HG02852 (cell line): ENCODE data around the gene DNASE1L3.
"Not testable (repeated sequence)": the region's sequence is repeated elsewhere in the genome, so short reads cannot be mapped to it uniquely, and the experiment has no call there.

ENCODE experiments used
- ATAC-seq: cut with Tn5 transposase; IDR thresholded peaks from one replicate; pipeline ENCODE4 v1.9.1; 2021; ENCODE audit warnings: mild to moderate bottlenecking, moderate library complexity; ENCODE audit not compliant: unreplicated experiment

DNASE1L3 gene, protein sequence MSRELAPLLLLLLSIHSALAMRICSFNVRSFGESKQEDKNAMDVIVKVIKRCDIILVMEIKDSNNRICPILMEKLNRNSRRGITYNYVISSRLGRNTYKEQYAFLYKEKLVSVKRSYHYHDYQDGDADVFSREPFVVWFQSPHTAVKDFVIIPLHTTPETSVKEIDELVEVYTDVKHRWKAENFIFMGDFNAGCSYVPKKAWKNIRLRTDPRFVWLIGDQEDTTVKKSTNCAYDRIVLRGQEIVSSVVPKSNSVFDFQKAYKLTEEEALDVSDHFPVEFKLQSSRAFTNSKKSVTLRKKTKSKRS

DNA sequence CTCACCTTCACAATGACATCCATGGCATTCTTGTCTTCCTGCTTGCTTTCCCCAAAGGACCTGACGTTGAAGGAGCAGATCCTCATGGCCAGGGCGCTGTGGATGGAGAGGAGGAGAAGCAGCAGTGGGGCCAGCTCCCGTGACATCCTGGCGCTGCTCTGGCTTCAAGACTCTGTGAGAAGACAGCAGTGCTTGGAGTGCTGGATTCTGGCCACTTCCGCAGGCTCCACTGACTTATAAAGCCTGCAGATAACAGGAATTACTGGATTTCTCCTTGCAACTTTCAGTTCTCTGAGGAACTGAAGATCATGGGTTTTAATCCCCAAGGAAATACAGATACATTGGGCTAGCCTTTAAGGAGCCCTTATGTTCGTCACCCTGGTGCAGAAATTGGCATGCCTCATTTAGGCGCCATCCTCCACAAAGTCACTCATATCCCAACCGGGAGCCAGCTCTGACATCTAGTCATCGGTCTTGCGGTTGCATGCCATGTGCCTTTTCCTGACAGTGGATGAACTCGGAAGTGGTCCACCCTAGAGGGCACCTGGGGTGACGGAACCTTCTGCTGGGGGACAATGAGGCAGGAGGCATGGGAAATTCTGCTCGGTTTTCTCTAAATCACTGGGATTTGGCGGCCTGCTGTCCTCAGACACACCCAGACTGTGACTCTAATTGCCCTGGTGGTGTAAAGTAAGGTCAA is at the start of gene DNASE1L3:
DNASE1L3 (minus strand) TSS at position 212 of the 700 bp plus-strand sequence; CDS start at position 146, 66 bp downstream.
- ATAC-seq = no peak

DNA sequence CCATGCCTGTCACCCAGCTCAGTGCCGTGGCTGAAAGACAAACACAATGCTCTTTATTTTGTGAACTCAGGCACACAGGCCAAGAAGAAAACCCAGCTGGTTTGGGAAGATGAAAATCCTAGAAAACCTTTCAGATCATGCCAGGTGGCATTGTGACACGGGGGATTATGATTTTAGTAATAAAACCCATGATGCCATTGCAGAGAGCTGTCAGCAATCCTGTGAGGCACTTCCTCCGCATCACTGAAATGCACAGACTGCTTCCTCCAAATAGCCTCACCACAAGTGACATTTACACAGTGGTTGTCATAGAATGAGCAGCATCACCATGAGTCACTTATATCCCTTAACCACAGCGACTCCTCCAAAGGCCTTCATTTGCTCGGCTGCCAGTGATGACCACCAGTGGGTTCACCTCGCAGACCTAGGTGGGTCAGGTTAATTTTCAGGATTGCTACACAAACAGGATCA is 49.5 kb upstream of the DNASE1L3 start:
- ATAC-seq = no peak

DNA sequence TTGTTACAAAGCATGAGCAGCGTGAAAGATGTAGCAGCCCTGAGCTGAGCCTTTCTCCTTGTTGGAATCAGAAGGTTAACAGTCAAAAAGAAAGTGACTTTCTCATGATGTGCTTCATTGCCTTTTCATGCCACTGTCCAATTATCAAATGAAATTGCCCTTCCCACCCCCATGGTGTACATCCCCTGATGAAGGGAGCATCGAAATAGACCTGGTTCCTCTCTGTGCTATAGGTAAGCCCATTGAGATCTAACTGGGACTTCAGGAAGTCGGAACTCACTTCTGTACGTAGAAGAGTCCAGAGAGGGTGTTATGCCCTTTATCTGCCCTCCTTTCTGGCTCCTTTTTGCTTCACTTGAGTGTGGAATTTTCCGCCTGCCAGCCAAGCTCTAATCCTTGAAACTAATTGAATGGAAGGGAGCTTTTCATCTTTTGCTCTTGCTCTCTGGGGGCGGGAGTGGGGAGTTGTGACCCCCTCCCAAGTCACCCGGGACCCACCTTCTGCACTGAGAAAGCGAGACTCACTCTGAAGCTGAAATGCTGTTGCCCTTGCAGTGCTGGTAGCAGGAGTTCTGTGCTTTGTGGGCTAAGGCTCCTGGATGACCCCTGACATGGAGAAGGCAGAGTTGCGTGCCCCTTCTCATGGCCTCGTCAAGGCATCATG is 47.8 kb upstream of the DNASE1L3 start:
- no peak for ATAC-seq

DNA sequence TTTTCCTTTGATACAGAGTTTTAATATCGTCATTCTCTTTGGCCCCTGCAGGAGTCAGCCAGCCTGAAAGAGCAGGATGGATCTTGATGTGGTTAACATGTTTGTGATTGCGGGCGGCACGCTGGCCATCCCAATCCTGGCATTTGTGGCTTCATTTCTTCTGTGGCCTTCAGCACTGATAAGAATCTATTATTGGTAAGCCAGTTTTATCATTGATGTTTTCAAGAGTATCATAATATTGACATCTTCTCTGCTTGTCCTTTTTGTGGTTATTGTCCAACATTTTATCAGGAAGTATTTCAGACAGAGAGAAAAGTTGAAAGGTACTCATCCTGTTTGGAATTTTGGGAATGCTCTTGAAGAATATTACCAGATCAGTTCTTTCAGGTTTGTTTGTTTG is 45.7 kb upstream of the DNASE1L3 start:
- no peak for ATAC-seq

DNA sequence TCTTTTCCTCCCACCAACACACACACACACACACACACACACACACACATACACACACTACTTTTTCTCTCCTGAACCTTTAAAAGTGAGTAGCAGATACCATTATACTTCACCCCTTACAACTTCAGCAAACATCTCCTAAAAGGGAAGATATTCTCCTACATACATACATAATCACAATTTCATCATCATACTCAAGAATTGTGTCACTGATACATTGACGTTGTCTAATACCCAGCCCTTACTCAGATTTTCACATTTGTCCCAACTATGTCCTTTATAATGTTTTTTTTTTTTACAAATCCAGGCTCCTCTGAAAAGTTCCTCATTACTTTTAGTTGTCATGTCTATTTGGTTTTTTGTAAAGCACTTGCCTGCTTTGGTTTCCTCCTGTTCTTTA is 45.3 kb upstream of the DNASE1L3 start:
- ATAC-seq = no peak

DNA sequence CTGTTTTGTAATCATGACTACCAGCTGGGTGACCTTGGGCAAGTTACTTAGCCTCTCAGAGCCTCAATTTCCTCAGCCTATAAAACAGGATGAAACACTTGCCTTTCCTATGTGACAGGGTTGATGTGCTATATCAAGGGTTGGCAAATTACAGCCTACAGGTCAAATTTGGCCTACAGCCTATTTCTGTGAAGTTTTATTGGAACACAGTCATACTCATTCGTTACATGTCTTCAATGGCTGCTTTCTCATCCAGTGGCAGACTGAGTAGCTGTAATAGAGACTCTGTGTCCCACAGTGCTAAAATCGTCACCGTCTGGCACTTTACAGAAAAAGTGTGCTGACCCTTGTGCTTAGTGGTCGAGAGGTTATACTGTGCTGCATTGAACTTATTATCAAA is 43.4 kb upstream of the DNASE1L3 start:
- no peak for ATAC-seq

DNA sequence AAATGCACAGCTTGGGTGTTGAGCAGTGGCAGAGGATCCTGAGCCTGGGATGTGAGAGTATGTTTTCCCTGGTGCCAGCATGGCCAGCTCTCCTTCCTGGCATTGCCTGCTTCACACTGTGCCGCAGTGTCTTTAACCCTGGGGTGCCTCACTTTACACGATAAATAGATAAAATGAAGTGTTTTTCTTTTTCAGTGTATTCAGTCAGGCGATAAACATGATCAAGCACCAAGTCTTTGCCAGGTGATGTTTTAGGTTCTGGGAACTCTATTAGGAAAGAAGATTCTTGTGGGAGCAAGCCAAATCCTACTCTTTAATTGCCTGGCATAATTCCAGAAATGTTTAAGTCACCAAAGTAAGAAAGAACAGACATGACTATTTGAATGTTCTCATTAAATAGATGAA is 40.9 kb upstream of the DNASE1L3 start:
- no peak for ATAC-seq

DNA sequence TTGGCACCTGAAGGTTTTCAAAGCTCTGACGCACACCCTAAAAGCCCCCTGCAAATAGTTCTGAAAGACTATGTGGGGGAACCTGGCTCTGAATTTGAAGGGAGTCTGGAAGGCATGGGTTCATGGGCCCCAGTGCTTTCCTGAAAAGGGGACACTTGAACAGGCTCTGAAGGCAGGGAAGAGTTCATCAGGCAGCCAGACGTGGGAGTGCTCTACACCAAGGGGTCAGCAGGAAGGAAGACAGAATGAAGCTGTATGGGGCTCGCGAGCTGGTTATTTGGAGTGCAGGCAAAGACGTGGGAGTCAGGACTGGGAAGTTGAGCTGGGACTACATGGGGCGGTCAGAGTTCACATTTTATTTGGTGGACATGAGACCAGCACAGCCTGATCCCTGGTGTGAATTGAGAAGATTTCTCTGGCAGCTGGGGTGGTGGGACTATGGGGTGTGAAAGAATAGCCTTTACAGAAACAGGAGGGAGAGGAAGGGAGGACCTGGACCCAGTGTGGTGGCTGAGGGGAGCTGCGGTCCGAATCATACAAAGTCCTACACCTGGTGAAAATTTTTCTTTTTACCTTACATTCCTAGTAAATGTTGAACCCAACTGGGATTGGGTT is 39.4 kb upstream of the DNASE1L3 start:
- no peak for ATAC-seq

DNA sequence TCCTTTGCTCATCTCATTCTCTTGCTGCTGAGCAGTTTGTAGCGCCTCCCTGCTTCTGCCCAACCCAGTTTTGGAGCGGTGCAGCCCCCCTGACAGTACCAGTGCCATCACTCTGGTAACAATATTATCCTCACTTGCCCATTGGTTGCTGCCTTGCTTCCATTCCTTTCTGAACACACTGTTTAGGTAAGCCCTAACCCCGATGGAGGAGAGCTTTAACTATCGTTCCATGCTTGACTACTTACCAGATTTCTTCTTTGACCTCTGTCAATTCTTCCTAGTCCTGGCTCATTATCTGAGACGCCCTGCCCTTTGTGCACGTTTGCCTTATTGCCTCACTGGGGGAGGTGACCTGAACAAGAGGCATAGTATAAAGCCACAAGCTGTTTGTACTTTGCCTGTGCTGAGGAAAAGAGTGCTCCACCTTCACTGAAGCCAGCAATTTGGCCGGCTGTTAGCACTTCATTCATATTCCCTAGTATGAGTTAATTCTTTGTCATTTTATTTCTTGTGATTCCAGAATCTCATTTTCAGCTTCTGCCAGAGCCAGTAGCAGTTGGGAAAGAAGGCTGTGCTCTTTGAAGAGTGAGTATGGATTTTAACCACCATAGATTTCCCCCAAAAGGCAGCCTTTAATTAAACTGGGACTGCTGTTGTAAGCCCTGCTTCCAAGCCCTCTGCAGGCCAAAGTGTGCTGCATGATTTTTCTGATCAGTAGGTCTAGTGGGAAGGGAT is 38.8 kb upstream of the DNASE1L3 start:
- ATAC-seq = no peak

DNA sequence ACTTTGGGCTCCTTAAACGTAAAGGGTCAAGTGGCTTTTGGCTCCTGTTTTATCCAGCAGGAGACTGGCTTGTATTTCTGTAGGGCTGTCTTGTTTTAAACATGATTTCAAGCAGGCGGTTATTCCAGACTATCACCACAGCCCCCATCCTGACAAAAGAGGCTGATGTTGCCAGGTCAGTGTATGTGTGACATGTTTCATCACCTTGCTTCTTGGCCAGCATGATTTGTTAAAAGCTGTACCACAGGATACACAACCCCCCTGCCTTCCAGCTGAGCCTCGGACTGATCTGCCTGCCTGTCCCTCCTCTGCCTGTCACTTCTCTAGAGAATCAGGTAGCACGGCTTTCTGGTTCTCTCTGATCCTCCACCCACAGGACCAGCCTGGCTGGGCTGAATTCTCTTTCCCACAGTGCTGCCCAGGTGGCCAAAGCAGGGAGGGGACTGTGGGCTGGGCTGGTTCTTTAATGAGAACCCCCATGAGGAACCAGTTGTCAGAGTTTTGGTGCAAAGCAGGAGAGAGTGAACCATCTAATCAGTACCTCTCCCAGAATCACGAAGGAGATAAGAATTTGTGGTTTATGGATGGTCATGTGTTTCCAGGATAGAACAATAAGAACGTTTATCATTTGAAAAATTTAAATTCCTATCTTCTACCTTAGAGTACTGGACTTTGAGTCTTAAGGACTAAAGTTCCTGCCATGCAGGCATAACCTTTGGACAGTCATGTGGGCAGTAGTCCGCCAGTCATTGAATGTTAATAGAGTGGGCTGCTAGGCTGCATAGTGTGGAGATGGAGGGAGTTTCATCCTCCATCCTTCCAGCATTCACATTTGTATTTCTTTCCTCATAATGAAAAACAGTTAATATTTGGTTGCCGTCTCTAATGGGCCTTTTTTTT is 35.6 kb upstream of the DNASE1L3 start:
- ATAC-seq = no peak

DNA sequence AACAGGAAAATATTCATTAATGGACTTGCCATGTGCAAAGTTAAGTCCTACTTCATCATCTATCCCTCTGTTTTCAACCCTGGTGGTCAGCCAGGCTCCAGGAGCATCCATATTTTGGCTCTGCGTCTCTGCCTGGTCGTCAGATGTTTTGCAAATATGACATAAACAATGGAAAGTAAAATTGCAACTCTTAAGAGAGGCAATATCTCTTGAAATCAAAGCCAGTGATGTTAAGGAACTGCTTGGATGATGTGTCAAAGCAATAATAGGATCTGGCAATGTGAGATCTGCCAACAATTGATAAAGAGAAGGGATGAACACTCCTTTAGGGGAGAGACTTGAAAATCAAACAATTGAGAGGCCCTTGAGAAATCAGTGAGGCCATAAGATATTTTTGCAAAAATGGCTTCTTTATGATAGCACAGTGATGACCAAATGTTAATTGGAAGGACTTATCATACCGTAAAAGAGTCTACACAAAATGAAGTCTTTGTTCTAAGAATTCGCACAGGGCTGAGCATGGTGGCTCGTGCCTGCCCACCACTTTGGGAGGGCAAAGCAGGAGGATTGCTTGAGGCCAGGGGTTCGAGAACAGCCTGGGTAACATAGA is 33.3 kb upstream of the DNASE1L3 start:
- no peak for ATAC-seq

DNA sequence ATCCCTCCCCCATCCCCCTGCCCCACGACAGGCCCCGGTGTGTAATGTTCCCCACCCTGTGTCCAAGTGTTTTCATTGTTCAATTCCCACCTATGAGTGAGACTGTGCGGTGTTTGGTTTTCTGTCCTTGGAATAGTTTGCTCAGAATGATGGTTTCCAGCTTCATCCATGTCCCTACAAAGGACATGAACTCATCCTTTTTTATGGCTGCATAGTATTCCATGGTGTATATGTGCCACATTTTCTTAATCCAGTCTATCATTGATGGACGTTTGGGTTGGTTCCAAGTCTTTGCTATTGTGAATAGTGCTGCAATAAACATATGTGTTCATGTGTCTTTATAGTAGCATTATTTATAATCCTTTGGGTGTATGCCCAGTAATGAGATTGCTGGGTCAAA is 32.1 kb upstream of the DNASE1L3 start:
- not testable (repeated sequence) for ATAC-seq

DNA sequence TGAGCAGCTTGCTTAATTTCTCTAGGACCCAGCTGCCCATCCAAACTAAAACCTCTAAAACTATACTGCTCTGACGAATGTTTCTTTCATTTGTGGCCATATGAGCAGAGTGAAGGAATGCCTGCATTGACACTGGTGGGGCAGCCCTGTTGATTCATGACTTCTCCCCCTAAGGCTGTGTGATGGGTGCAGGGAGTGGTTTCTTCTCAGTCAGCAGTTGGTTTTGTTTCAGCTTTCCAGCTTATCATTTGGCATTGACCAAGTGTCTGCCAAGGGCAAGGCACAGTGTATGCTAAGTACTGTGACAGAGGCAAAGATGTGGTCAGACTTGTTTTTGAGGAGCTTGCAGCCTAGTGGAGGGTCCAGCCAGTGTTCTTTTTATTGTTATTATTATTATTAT is 31.6 kb upstream of the DNASE1L3 start:
- ATAC-seq = no peak

DNA sequence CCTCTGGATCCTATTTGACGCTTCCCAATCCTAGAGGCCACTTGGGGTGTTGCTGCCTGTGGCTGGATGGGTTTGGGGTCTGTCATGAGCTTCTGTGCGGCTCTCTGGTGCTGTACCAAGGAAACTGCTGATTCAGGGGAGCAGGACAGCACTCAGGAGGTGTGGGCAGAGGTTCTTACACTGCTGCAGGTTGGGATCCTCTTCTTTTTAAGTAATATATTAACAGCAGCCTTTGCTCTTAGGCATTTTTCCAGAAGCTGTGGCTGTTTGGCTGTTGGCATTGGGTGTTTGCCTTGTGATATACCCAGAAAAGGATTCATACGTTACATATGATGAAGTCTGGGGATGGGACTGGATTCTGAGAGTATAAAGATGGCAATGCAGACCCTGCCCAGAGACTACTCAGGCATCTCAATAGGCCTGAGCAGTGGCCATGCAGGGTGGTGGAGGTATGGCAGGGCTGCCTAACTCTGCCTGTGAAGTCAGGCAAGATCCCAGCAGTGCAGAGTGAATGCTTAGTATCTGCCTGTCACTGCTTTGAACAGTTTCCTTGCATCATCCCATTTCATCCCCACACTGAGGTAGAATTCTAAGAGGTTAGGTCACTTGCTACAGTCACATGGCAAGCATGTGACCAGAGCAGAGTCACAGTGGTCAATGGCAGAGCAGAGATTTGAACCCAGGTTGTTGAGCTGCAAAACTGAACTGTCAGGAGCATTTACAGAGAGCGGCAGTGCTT is 30.7 kb upstream of the DNASE1L3 start:
- no peak for ATAC-seq

DNA sequence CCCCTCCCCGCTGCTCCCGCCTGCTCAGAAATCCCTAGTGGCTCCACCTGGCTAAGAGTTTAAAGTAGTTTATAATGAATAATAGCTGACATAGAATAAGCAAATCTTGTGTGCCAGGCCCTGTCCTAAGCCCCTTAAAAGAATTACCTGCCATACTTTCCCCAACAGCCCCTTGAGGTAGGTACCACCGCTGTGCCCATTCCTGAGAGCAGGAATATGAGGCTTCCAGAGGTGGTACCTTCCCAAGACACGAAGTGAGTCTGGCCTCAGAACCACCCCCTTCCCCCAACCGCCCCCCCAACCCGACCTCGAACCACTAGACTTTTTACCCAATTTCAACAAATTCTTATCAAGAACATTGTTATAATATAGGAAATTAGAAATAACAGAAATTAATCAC is 28.1 kb upstream of the DNASE1L3 start:
- ATAC-seq = no peak

DNA sequence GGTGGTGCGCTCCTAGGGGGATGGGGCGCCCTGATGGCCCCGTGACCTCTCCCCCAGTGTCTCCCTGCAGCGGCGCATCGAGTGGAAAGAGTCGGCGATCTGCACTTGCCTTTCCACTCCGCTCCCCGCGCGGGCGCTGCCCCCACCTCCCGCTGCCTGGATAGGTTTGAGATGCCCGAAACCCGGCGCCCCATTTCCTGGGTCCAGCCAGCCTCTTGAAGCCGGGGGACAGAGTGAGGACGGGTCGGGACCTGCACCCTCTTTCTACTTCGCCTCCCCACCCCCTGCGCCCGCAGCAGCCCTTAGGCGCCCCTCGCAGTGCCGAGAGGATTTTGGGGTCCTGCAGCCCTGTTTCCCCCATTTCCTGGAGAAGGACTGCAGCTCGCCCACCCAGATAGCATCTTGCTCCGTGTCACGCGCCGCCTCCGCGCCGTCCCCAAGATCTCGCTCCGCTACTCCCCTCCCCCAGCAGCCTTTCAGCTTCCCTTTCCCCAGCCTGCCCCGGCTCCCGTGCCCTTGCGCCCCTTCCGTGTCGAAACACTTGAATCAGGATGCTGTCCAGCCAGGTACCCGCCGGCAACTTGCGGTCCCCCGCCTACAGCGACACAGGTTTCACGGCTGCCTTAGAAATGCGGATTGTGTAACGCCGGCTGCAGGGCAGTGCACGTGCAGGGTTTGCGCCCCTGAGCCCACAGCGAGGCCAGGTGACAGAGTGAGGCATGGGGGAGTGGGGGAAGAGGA is 27.3 kb upstream of the DNASE1L3 start:
- ATAC-seq = peak; percentile 37

DNA sequence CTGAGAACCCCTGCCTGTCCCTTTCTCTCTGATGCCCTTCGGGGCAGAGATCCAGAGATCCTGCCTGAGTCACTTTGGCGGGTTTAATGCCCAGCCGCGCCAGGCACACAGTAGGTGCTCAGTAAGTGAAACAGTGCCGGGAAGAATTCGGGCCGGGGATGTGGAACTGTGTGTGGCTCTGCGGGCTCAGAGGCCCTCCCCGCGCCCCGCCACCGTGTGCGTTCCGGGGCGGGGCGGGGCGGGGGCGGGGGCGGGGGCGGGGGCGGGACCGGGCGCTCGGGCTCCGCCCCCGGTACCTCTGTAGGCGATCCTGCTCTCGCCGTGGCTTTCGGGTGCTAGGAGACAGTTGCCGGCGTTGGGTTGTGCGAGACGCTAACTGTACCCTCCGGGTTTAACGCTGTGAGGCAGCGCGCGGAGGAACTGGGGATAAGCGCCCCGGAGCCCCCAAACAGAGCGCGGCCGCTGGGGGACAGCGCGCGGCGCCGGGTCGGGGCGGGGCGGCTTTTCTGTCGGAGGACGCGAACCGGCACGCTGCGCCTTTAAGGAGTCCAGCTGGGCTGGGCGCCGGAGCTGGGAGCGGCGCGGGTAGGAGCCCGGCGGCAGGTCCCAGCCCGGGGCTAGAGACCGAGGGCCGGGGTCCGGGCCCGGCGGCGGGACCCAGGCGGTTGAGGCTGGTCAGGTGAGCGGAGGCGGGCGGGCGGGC is 26.6 kb upstream of the DNASE1L3 start, which contains the start of gene ABHD6:
ABHD6 (plus strand) TSS at position 555 of the 703 bp plus-strand sequence. CDS start 18,795 bp downstream, outside the sequence.
- peak; percentile 82 for ATAC-seq
